HepG2 (cell line): ENCODE measurements around the gene CPS1. TPM values are rescaled to one million over a fixed set of nuclear protein-coding genes. Genes with fewer than 3 reads are reported as not detected.

ENCODE experiments used
- HMG20B ChIP-seq: conservative IDR thresholded peaks from 2 replicates; pipeline ENCODE4 v1.6.1; 2016; ENCODE audit warnings: missing genetic modification reagents, missing compliant biosample characterization
- NR2F6 ChIP-seq, 2 experiments: IDR thresholded peaks; 2 replicates each; pipeline ENCODE4 v1.6.1; 2016; ENCODE audit warnings: antibody characterized with exemption in 1 of 2, mild to moderate bottlenecking in 1 of 2
- polyA plus RNA-seq, 8 experiments: library from polyadenylated mRNA; depleted of rRNA in 3 of 8; stranded (reverse) in 7 of 8; unstranded in 1 of 8; fragments of >200 nt; fragmentation: Illumina TruSeq in 4 of 8; extraction: Trizol in 4 of 8; gene quantifications; 2 replicates each; pipeline versions ENCODE4 v1.2.1 to v1.2.3, GENCODE V29; 2011 to 2016; ENCODE audit warnings: low read depth in 4 of 8, missing spikeins in 1 of 8, mixed read lengths in 1 of 8; ENCODE audit not compliant: insufficient read depth in 1 of 8
- total RNA-seq, 5 experiments: library from RNA; depleted of rRNA; stranded (reverse); fragments of >200 nt; fragmentation: Illumina TruSeq; extraction: Trizol; gene quantifications; 2 replicates each; pipeline ENCODE4 v1.2.3, GENCODE V29; 2016; ENCODE audit warnings: low read depth in 1 of 5
- TF ChIP-seq, protein P1 (sequence below): sonication (generic); formaldehyde crosslinking; IDR thresholded peaks from one replicate; pipeline ENCODE4 v1.5.1; 2020; ENCODE audit warnings: mild to moderate bottlenecking, missing genetic modification reagents; ENCODE audit errors: not compliant biosample characterization
- TF ChIP-seq, protein P2 (sequence below): sonication (generic); formaldehyde crosslinking; IDR thresholded peaks from 2 replicates; pipeline ENCODE4 v1.5.0; 2020; ENCODE audit warnings: mild to moderate bottlenecking, missing genetic modification reagents

CPS1 gene
- total and polyA plus RNA-seq, 2 of the 13 experiments (the other 11 are each of a cell fraction or from before 2014, with no cell fraction given): 24.4 to 51.7 TPM

DNA sequence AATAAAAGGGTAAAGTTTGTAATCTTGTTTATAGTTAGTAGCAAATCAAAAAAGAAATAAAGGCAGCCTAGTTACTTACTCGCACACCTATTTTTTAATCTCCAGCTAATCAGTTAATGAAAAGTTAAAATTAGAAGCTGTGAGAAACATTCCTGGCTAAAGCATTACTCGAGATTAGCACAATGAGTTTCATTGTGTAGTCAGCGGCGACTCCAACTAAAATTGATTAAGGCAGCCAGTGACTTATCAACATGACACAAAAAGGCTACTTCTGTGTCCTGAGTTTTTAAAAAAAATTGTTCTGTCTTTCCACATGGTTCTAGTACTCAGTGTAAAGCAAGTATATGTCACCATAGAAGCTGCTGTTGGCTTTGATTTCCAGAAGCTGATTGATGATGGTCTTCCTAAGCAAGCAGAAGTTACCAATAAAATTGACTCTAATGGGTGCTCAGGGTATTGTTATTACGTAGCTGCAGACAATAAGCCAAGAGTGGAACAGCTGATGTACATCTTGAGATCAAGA is 159.2 kb downstream of the CPS1 start (continued):
- TF ChIP-seq, protein P1, sequence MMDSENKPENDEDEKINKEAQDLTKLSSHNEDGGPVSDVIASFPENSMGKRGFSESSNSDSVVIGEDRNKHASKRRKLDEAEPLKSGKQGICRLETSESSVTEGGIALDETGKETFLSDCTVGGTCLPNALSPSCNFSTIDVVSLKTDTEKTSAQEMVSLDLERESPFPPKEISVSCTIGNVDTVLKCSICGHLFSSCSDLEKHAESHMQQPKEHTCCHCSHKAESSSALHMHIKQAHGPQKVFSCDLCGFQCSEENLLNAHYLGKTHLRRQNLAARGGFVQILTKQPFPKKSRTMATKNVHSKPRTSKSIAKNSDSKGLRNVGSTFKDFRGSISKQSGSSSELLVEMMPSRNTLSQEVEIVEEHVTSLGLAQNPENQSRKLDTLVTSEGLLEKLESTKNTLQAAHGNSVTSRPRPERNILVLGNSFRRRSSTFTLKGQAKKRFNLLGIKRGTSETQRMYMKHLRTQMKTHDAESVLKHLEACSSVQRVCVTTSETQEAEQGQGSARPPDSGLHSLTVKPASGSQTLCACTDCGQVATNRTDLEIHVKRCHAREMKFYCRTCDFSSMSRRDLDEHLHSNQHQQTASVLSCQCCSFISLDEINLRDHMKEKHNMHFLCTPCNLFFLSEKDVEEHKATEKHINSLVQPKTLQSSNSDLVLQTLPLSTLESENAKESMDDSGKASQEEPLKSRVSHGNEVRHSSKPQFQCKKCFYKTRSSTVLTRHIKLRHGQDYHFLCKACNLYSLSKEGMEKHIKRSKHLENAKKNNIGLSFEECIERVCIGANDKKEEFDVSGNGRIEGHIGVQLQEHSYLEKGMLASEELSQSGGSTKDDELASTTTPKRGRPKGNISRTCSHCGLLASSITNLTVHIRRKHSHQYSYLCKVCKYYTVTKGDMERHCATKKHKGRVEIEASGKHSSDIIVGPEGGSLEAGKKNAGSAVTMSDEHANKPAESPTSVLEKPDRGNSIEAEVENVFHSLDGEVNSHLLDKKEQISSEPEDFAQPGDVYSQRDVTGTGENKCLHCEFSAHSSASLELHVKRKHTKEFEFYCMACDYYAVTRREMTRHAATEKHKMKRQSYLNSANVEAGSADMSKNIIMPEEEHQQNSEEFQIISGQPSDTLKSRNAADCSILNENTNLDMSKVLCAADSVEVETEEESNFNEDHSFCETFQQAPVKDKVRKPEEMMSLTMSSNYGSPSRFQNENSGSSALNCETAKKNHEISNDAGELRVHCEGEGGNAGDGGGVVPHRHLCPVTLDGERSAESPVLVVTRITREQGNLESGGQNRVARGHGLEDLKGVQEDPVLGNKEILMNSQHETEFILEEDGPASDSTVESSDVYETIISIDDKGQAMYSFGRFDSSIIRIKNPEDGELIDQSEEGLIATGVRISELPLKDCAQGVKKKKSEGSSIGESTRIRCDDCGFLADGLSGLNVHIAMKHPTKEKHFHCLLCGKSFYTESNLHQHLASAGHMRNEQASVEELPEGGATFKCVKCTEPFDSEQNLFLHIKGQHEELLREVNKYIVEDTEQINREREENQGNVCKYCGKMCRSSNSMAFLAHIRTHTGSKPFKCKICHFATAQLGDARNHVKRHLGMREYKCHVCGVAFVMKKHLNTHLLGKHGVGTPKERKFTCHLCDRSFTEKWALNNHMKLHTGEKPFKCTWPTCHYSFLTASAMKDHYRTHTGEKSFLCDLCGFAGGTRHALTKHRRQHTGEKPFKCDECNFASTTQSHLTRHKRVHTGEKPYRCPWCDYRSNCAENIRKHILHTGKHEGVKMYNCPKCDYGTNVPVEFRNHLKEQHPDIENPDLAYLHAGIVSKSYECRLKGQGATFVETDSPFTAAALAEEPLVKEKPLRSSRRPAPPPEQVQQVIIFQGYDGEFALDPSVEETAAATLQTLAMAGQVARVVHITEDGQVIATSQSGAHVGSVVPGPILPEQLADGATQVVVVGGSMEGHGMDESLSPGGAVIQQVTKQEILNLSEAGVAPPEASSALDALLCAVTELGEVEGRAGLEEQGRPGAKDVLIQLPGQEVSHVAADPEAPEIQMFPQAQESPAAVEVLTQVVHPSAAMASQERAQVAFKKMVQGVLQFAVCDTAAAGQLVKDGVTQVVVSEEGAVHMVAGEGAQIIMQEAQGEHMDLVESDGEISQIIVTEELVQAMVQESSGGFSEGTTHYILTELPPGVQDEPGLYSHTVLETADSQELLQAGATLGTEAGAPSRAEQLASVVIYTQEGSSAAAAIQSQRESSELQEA (CRISPR knock-in tag): no peak
- no peak for TF ChIP-seq HMG20B (CRISPR knock-in tag)
- TF ChIP-seq NR2F6 (IDR thresholded peaks at IDR 0.05): no peak
- TF ChIP-seq NR2F6 (CRISPR knock-in tag; IDR thresholded peaks at IDR 0.05): no peak
- TF ChIP-seq, protein P2, sequence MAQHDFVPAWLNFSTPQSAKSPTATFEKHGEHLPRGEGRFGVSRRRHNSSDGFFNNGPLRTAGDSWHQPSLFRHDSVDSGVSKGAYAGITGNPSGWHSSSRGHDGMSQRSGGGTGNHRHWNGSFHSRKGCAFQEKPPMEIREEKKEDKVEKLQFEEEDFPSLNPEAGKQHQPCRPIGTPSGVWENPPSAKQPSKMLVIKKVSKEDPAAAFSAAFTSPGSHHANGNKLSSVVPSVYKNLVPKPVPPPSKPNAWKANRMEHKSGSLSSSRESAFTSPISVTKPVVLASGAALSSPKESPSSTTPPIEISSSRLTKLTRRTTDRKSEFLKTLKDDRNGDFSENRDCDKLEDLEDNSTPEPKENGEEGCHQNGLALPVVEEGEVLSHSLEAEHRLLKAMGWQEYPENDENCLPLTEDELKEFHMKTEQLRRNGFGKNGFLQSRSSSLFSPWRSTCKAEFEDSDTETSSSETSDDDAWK (CRISPR knock-in tag): no peak
